LNCaP clone FGC (cell line): ENCODE results near the gene TTPAL.

Experiments
- DNase-seq: peaks from one replicate; pipeline ENCODE4 v3.0.0-alpha.2; 2011; ENCODE audit warnings: low read depth
- H3K4me3 ChIP-seq: 2 replicates; pipeline ENCODE4 v1.5.1; 2011; ENCODE audit warnings: mild to moderate bottlenecking, low read depth, low read length, control low read depth
- CTCF ChIP-seq: IDR thresholded peaks from 2 replicates; pipeline ENCODE4 v1.5.1; 2012; ENCODE audit warnings: mild to moderate bottlenecking; ENCODE audit not compliant: control insufficient read depth, insufficient read depth; ENCODE audit errors: extremely low read depth

TTPAL gene

GRCh38 chr20:44479643-44480042, 4.0 kb downstream of the TTPAL start:
- no peak for TF ChIP-seq CTCF
- no peak overlapping the region for H3K4me3 ChIP-seq
- no peak for DNase-seq

GRCh38 chr20:44480097-44480496, 4.4 kb downstream of the TTPAL start:
- no peak for DNase-seq
- TF ChIP-seq CTCF = no peak
- H3K4me3 ChIP-seq = no peak overlapping the region

GRCh38 chr20:44481719-44482416, 6.2 kb downstream of the TTPAL start:
- no peak for DNase-seq
- no peak for TF ChIP-seq CTCF
- H3K4me3 ChIP-seq = no peak overlapping the region

GRCh38 chr20:44483112-44483511, 7.4 kb downstream of the TTPAL start:
- no peak for TF ChIP-seq CTCF
- DNase-seq = no peak
- H3K4me3 ChIP-seq = no peak overlapping the region

- no peak for DNase-seq
- TF ChIP-seq CTCF = no peak
- H3K4me3 ChIP-seq = no peak overlapping the region
Measured at GRCh38 chr20:44485078-44485829, 9.6 kb downstream of the TTPAL start.

GRCh38 chr20:44485830-44486198, 10.1 kb downstream of the TTPAL start:
- no peak for DNase-seq

More at GRCh38 chr20:44485830-44486198, 10.1 kb downstream of the TTPAL start:
- H3K4me3 ChIP-seq = no peak overlapping the region
- TF ChIP-seq CTCF = no peak
